ENCODE data around the gene ANHX. TPM values are rescaled to one million over a fixed set of nuclear protein-coding genes. Genes with fewer than 3 reads are reported as not detected.
"Not testable (repeated sequence)": the region's sequence is repeated elsewhere in the genome, so short reads cannot be mapped to it uniquely, and the experiment has no call there.

The ANHX gene
- total RNA-seq, 1 experiment from 2014 or later, result not detected

DNA sequence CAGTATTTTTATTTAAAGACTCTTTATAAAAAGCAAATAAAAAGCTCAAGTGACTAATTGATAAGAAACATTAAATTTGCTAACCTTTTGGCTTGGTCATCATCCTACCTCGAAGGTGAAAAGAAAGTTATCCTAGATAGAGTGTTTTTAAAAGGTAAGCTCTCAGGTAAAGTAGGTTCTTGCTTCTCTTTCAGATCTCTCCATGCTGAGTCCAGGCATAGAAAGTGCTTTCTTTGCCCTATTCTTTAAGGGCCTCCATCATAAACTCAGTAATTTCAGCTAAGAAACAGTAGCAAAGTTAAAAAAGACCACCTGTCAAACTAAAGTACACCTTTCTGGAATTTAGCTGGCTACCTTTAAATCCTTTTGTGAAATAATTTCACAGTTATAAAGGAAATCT, 20.6 kb upstream of the ANHX start:
- no peak for TF ChIP-seq CTCF (IDR thresholded peaks at IDR 0.05; ENCODE audit: insufficient read depth in 1 of 2, low read depth in 1 of 2, low read length in 1 of 2, severe bottlenecking in 1 of 2, unreplicated experiment in 1 of 2)
- no peaks in the 10 kb centered on the region for H3K36me3 ChIP-seq (ENCODE audit: control insufficient read depth, insufficient read depth, low read length)
- no peaks in the 10 kb centered on the region for H3K27me3 ChIP-seq (replicated peaks; ENCODE audit: control insufficient read depth, insufficient read depth, low read length)
- no peak overlapping the region for H3K4me3 Mint-ChIP-seq (ENCODE audit: unreplicated experiment)
- no peaks in the 10 kb centered on the region for H3K9me3 ChIP-seq
- ChIA-PET CTCF (no interaction called here), POLR2A (no interaction called here)
- H3K27ac Mint-ChIP-seq (ENCODE audit: unreplicated experiment), result no peak overlapping the region
- H3K4me1 ChIP-seq, result no peaks in the 10 kb centered on the region
- no peaks in the 10 kb centered on the region for H3K27me3 Mint-ChIP-seq (ENCODE audit: insufficient read depth, unreplicated experiment)
- no peaks in the 10 kb centered on the region for H3K4me1 Mint-ChIP-seq (ENCODE audit: low read depth, unreplicated experiment)
- intact Hi-C loops (cut with micrococcal nuclease; ENCODE audit: unreplicated experiment), result no loop called here
- no peaks in the 10 kb centered on the region for H3K36me3 Mint-ChIP-seq (ENCODE audit: insufficient read depth, unreplicated experiment)
- no peak for DNase-seq
- no TSS peak for BruUV-seq (replicated peaks)
- peaks cover 44% of the 10 kb centered on the region for H3K9me3 Mint-ChIP-seq (ENCODE audit: unreplicated experiment)
- H3K4me3 ChIP-seq (ENCODE audit: low read depth, low read length), result no peak overlapping the region

- DNase-seq; CTCF ChIA-PET; H3K4me1 ChIP-seq; H3K4me1 Mint-ChIP-seq (ENCODE audit: low read depth, unreplicated experiment); H3K36me3 Mint-ChIP-seq (ENCODE audit: insufficient read depth, unreplicated experiment); intact Hi-C loops (cut with micrococcal nuclease; ENCODE audit: unreplicated experiment); H3K4me3 ChIP-seq (ENCODE audit: low read depth, low read length); POLR2A ChIA-PET; H3K4me3 Mint-ChIP-seq (ENCODE audit: unreplicated experiment); H3K36me3 ChIP-seq (ENCODE audit: control insufficient read depth, insufficient read depth, low read length); H3K27me3 ChIP-seq (replicated peaks; ENCODE audit: control insufficient read depth, insufficient read depth, low read length); H3K27me3 Mint-ChIP-seq (ENCODE audit: insufficient read depth, unreplicated experiment); BruUV-seq (replicated peaks); H3K27ac Mint-ChIP-seq (ENCODE audit: unreplicated experiment); H3K9me3 ChIP-seq: not testable (repeated sequence)
- peaks cover 44% of the 10 kb centered on the region for H3K9me3 Mint-ChIP-seq (ENCODE audit: unreplicated experiment)
These were observed 20.2 kb upstream of the ANHX start for GRCh38 chr12:133255833-133256232.

DNA sequence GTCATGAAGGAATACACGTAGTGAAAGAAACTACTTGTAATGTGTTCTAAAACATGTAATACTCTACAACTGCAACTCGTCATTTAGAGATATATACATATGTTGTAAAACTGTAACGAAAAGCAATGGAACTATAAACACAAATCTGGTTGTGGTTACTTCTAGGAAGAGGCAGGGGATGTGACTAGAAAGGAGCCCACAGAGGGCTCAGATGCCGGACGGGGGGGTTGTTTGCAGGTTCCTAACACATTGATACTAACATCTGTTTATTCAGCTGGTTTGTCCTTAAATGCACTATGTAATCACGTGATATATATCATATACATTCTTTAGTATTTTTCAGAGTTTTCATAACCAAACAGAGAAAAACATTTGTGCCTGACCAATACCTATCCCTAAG, 16.1 kb upstream of the ANHX start:
- intact Hi-C loops (cut with micrococcal nuclease; ENCODE audit: unreplicated experiment), result no loop called here
- H3K27me3 ChIP-seq (replicated peaks; ENCODE audit: control insufficient read depth, insufficient read depth, low read length), result no peaks in the 10 kb centered on the region
- H3K36me3 ChIP-seq (ENCODE audit: control insufficient read depth, insufficient read depth, low read length), result no peaks in the 10 kb centered on the region
- H3K4me3 ChIP-seq (ENCODE audit: low read depth, low read length), result no peak overlapping the region
- H3K4me1 Mint-ChIP-seq (ENCODE audit: low read depth, unreplicated experiment), result no peaks in the 10 kb centered on the region
- no peak for TF ChIP-seq CTCF (IDR thresholded peaks at IDR 0.05; ENCODE audit: insufficient read depth in 1 of 2, low read depth in 1 of 2, low read length in 1 of 2, severe bottlenecking in 1 of 2, unreplicated experiment in 1 of 2)
- no peaks in the 10 kb centered on the region for H3K27me3 Mint-ChIP-seq (ENCODE audit: insufficient read depth, unreplicated experiment)
- no peaks in the 10 kb centered on the region for H3K9me3 ChIP-seq
- H3K9me3 Mint-ChIP-seq (ENCODE audit: unreplicated experiment), result peaks cover 59% of the 10 kb centered on the region
- H3K27ac Mint-ChIP-seq (ENCODE audit: unreplicated experiment), result no peak overlapping the region
- no peak for DNase-seq
- BruUV-seq (replicated peaks), result no TSS peak
- no peak overlapping the region for H3K4me3 Mint-ChIP-seq (ENCODE audit: unreplicated experiment)
- no peaks in the 10 kb centered on the region for H3K36me3 Mint-ChIP-seq (ENCODE audit: insufficient read depth, unreplicated experiment)
- ChIA-PET CTCF (no interaction called here), POLR2A (no interaction called here)
- no peaks in the 10 kb centered on the region for H3K4me1 ChIP-seq

- CTCF ChIA-PET, result no interaction called here
- no peaks in the 10 kb centered on the region; the same call in 1 of the 2 replicates for H3K9me3 ChIP-seq
- H3K27ac Mint-ChIP-seq (ENCODE audit: unreplicated experiment), result no peak overlapping the region
- no peaks in the 10 kb centered on the region for H3K36me3 Mint-ChIP-seq (ENCODE audit: insufficient read depth, unreplicated experiment)
- BruUV-seq (replicated peaks), result no TSS peak
- H3K4me1 ChIP-seq, result no peaks in the 10 kb centered on the region
- H3K27me3 ChIP-seq (replicated peaks; ENCODE audit: control insufficient read depth, insufficient read depth, low read length), result no peaks in the 10 kb centered on the region
- intact Hi-C loops (cut with micrococcal nuclease; ENCODE audit: unreplicated experiment), result no loop called here
- no peak for TF ChIP-seq CTCF (IDR thresholded peaks at IDR 0.05; ENCODE audit: insufficient read depth in 1 of 2, low read depth in 1 of 2, low read length in 1 of 2, severe bottlenecking in 1 of 2, unreplicated experiment in 1 of 2)
- no peak overlapping the region for H3K4me3 ChIP-seq (ENCODE audit: low read depth, low read length)
- no peak overlapping the region for H3K4me3 Mint-ChIP-seq (ENCODE audit: unreplicated experiment)
- no peaks in the 10 kb centered on the region for H3K36me3 ChIP-seq (ENCODE audit: control insufficient read depth, insufficient read depth, low read length)
- H3K27me3 Mint-ChIP-seq (ENCODE audit: insufficient read depth, unreplicated experiment), result no peaks in the 10 kb centered on the region
- DNase-seq, result no peak
- H3K9me3 Mint-ChIP-seq (ENCODE audit: unreplicated experiment), result peaks cover 23% of the 10 kb centered on the region
- no peaks in the 10 kb centered on the region for H3K4me1 Mint-ChIP-seq (ENCODE audit: low read depth, unreplicated experiment)
- POLR2A ChIA-PET, result no interaction called here
These were observed 879 bp upstream of the ANHX start for GRCh38 chr12:133236556-133236955.
